GM23338 (cell line): ENCODE results near the gene RXYLT1.
"Not testable (repeated sequence)": the region's sequence is repeated elsewhere in the genome, so short reads cannot be mapped to it uniquely, and the experiment has no call there.

ENCODE experiments used
- CREB1 ChIP-seq: fragments of 250-450 bp; sonication (Bioruptor Pico); IDR thresholded peaks from 2 replicates; pipeline ENCODE4 v1.5.0; 2020; ENCODE audit warnings: low read depth, mild to moderate bottlenecking, moderate library complexity
- CTCF ChIP-seq, 2 experiments: fragments of 200-600 bp in 1 of 2; sonication (generic) in 1 of 2; conservative IDR thresholded peaks; 2 replicates each; pipeline versions ENCODE4 v1.5.1 to v1.6.1; 2016 to 2017; ENCODE audit warnings: antibody characterized with exemption in 2 of 2, low read depth in 2 of 2, mild to moderate bottlenecking in 2 of 2, moderate library complexity in 1 of 2
- EZH2 ChIP-seq: fragments of 200-600 bp; sonication (generic); IDR thresholded peaks from one replicate; pipeline ENCODE4 v1.8.0; 2017; ENCODE audit warnings: antibody characterized with exemption, mild to moderate bottlenecking, low read depth; ENCODE audit not compliant: unreplicated experiment
- EZH2phosphoT487 ChIP-seq: fragments of 200-600 bp; sonication (generic); IDR thresholded peaks from one replicate; pipeline ENCODE4 v1.8.1; 2018; ENCODE audit warnings: antibody characterized with exemption; ENCODE audit not compliant: unreplicated experiment
- JUNB ChIP-seq: IDR thresholded peaks from one replicate; pipeline ENCODE4 v1.6.1; 2016; ENCODE audit warnings: antibody characterized with exemption; ENCODE audit not compliant: unreplicated experiment
- POLR2AphosphoS5 ChIP-seq: IDR thresholded peaks from 2 replicates; pipeline ENCODE4 v1.6.1; 2016; ENCODE audit warnings: antibody characterized with exemption, low read depth
- STAT1 ChIP-seq: IDR thresholded peaks from one replicate; pipeline ENCODE4 v1.6.1; 2016; ENCODE audit warnings: antibody characterized with exemption; ENCODE audit not compliant: unreplicated experiment
- ZNF114 ChIP-seq: fragments of 250-450 bp; sonication (Bioruptor Pico); IDR thresholded peaks from 2 replicates; pipeline ENCODE4 v1.5.0; 2020; ENCODE audit warnings: mild to moderate bottlenecking, moderate library complexity
- ZNF331 ChIP-seq: fragments of 250-450 bp; sonication (Bioruptor Pico); IDR thresholded peaks from 2 replicates; pipeline ENCODE4 v1.5.0; 2020; ENCODE audit warnings: low read depth, mild to moderate bottlenecking, moderate library complexity
- TF ChIP-seq, protein P1 (sequence below): IDR thresholded peaks from one replicate; pipeline ENCODE4 v1.6.1; 2018; ENCODE audit warnings: antibody characterized with exemption; ENCODE audit not compliant: unreplicated experiment

- TF ChIP-seq POLR2AphosphoS5; JUNB; CTCF (conservative IDR thresholded peaks at IDR 0.05; ENCODE audit: low read depth in 2 of 2); EZH2phosphoT487; STAT1; ZNF114 (CRISPR knock-in tag); EZH2; CREB1 (CRISPR knock-in tag); ZNF331 (CRISPR knock-in tag): not testable (repeated sequence)
- TF ChIP-seq, protein P1, sequence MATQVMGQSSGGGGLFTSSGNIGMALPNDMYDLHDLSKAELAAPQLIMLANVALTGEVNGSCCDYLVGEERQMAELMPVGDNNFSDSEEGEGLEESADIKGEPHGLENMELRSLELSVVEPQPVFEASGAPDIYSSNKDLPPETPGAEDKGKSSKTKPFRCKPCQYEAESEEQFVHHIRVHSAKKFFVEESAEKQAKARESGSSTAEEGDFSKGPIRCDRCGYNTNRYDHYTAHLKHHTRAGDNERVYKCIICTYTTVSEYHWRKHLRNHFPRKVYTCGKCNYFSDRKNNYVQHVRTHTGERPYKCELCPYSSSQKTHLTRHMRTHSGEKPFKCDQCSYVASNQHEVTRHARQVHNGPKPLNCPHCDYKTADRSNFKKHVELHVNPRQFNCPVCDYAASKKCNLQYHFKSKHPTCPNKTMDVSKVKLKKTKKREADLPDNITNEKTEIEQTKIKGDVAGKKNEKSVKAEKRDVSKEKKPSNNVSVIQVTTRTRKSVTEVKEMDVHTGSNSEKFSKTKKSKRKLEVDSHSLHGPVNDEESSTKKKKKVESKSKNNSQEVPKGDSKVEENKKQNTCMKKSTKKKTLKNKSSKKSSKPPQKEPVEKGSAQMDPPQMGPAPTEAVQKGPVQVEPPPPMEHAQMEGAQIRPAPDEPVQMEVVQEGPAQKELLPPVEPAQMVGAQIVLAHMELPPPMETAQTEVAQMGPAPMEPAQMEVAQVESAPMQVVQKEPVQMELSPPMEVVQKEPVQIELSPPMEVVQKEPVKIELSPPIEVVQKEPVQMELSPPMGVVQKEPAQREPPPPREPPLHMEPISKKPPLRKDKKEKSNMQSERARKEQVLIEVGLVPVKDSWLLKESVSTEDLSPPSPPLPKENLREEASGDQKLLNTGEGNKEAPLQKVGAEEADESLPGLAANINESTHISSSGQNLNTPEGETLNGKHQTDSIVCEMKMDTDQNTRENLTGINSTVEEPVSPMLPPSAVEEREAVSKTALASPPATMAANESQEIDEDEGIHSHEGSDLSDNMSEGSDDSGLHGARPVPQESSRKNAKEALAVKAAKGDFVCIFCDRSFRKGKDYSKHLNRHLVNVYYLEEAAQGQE: not testable (repeated sequence)
These were observed 46.9 kb upstream of the RXYLT1 start for GRCh38 chr12:63732779-63733178.
